Measurements from ENCODE around the gene TMED6.

TMED6 gene

GRCh38 chr16:69350536-69351133, 951 bp downstream of the TMED6 start:
- DNase-seq: no peak

DNA sequence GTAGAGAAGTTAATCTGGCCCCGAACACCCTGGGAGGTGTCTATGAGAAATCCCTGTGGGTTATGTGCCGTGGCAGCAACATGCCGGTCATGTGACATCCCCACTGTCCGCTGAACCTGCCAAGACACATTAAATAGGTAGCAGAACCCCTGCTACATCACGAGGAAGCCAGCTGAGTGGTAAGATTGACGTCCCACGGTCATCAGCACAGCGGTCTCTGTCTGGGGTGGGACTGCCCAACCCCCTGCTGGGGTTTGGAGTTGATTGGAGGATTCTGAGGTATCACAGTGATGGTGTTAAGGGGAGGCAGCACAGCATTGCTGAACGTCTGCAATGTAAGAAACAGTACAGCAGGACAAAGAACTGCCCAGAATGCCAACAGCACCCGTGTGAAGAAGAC, 2.0 kb downstream of the TMED6 start:
- no peak for DNase-seq

GRCh38 chr16:69348222-69348621, 3.4 kb downstream of the TMED6 start:
- no peak for DNase-seq

- DNase-seq: no peak
These were observed 4.9 kb downstream of the TMED6 start for GRCh38 chr16:69346683-69347082.

GRCh38 chr16:69345923-69346322, 5.7 kb downstream of the TMED6 start:
- no peak for DNase-seq

DNA sequence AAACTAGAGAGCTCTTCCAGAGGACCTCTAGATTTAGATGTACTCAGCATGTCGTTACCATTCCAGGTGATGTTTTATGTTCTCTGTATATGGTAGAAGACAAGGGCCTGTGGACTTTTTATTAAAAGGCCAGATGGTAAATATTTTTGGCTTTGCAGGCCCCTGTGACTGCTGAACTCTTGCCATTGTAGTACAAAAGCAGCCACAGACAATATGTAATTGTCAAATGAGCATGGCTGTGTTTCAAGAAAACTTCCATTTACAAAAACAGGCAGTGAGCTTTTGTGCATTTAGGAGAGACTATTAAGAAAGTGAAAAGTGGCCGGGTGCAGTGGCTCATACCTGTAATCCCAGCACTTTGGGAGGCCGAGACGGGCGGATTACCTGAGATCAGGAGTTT, 7.4 kb downstream of the TMED6 start:
- no peak for DNase-seq

GRCh38 chr16:69340095-69340644, 11.4 kb downstream of the TMED6 start:
- DNase-seq: no peak

DNA sequence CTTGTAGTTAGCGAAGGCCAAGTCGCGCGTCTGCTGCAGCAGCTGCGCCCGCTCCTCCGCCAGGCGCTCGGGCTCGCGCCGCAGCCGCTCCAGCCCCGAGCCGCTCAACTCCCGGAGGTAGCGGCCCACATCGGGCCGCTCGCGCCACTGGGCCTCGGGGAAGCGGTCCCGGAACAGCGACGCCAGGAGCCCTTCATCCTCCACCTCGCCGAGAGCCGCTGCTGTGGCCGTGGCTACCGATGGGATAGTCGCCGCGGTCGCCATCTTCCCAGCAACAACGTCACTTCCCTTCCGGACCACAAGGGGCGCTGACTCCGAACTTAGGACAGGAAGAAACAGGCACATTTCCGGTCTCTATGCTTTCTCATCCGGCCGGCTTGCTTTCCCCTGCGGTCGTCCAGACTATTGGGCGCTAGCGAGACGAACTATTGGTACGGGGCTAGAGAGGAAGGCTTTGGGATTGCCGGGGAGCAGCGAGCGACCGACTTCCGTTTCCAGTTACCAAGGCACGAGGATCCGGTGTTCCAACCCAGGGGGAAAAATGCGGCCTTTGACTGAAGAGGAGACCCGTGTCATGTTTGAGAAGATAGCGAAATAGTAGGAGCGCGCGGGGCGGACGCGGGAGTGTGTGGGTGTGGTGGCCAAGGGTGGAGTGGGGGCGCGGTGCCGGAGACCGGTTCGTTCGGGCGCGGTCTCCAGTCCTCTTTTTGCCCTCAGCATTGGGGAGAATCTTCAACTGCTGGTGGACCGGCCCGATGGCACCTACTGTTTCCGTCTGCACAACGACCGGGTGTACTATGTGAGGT, 12.1 kb downstream of the TMED6 start, which contains the start of the genes COG8 and NIP7:
TSS of gene COG8 (minus strand) at position 276 of the 806 bp plus-strand sequence. CDS start at position 264, 12 bp downstream.
TSS of gene NIP7 (plus strand) at position 484 of the 806 bp plus-strand sequence. CDS start at position 542, 58 bp downstream.
- peak; percentile 87 for DNase-seq

GRCh38 chr16:69338557-69339288, 12.9 kb downstream of the TMED6 start:
- DNase-seq: no peak

- DNase-seq: no peak
These were observed 16.9 kb downstream of the TMED6 start for GRCh38 chr16:69334696-69335095.

DNA sequence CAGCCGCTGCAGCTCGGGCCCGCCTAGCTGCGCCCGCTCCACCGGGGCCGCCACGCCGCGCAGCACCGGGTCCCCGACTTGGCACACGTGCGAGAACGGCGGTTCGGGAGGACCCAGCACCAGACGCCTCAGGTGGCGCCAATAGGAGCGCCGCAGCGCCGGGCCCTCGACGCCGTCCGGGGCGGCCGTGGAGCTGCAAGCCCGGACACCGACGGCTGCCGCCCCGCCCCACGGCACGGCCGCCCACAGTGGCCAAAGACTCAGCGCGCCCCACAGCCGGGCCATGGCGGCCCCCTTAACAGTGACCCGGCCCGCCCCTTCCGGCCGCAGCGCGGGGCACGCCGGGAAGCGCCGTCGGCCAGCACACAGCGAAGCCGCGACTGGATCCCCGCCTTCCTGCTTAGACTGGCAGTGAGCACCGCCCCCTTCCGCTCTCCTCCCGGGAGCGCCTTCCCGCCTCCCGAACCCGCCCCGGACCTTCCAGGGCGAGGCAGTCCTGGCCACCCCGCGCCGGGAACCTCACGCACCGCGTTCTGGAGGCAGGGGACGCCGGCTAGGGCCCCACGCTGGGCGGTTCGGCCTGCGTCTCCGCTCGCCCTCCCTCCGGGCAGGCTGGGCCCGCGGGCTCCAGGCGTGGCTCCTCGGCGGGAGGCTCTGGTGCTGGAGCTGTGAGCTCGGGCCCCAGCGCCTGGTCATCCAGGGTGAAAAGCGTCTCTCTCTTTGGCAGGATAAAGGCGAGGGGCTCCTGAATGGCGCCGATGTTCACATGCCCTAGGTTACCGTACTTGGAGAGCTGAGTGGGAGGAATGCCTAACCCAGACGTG, 21.1 kb downstream of the TMED6 start, which contains the start of gene PDF:
TSS of gene PDF (minus strand) at position 303 of the 824 bp plus-strand sequence. CDS start at position 285, 18 bp downstream.
- peak; percentile 43 for DNase-seq

GRCh38 chr16:69329369-69330285, 22.0 kb downstream of the TMED6 start:
- DNase-seq: no peak

GRCh38 chr16:69328854-69329316, 22.7 kb downstream of the TMED6 start:
- DNase-seq: no peak

DNA sequence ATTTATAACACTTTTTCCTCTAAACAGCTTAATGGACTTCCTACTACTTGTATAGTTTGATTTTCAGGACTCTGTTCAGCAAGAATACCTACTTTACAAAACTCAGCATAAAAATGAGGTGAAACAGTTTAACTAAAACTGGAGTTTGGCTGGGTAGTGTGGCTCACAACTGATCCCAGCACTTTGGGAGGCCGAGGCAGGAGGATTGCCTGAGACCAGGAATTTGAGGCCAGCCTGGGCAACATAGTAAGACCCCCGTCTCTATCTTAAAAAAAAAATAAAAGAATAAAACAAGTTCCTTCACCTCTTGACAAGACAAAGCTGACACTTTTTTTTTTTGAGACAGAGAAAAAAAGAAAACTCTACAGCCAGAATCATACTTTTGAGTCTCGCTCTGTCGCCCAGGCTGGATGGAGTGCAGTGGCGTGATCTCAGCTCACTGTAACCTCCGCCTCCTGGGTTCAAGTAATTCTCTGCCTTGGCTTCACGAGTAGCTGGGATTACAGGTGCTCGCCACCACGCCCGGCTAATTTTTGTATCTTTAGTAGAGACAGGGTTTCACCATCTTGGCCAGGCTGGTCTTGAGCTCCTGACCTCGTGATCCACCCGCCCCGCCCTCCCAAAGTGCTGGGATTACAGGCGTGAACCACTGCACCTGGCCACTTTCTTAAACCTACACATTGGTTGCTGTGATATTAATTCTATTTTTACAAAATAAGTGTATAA, 23.8 kb downstream of the TMED6 start:
- DNase-seq: no peak

GRCh38 chr16:69326172-69326873, 25.3 kb downstream of the TMED6 start:
- DNase-seq: no peak

DNA sequence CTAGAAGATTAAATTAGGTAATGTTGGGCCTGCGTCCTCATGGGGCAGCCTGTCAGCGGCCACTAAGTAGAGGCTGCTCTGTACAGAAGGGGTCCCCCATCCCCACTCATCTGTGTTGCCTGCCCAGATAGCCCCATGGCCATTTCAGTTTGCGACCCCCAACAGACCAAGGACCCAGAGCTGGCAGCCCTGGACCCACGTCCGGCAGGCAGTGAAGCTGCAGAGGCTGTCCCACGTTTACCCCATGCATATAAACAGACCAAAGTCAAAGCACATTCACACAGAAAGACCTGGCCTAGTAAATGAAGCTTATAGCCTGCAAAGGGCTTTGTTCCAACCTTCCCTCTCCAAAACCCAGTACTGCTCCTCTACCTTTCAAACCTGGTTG, 25.8 kb downstream of the TMED6 start:
- DNase-seq: no peak

DNA sequence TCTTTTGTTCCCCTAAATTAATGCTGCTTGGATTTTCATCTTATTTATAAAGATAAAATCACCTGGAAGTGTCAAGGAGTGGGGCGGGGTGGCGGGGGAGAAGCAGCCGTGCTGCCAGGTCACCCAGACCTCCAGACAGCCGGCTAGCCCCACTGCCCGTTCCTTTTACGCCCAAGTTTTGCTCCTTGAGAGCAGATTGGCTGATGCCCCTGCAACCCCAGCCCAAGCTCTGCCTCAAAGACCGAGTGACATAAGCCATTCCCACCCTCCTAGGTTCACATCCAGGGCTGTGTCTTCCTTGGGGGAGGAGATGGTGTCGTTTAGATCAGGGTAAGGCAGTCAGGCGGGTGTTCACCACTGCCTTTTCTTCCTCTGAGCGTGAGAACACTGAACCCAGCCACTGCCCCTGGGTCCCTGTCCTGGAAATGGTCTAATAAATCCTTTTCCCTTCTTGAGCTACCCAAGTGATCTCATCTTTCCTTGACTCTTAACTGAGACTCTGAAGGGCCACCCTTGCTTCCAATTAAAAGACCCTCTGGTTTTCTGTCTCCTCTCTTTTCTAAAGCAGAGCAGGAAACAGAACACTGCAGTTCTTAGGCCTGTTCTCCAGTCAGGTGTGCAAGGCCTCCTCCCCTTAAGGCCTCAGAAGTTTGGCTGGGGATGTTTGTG, 26.9 kb downstream of the TMED6 start:
- no peak for DNase-seq

GRCh38 chr16:69324013-69324531, 27.5 kb downstream of the TMED6 start:
- DNase-seq: no peak

DNA sequence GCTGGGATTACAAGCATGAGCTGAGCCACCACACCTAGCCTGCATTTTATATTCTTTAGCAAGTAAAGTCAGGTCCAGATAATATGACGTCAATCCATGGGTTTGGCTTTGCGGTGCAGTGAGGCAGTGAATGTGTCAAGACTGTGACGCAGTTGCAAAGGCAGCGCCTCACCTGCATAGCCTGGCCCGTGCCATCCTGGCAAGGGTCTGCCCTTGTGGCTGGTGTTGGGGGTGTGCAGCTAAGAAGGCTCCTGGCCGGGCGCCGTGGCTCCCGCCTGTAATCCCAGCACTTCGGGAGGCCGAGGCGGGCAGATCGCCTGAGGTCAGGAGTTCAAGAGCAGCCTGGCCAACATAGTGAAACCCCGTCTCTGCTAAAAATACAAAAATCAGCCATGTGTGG, 28.2 kb downstream of the TMED6 start:
- DNase-seq: no peak

All from DMS79 (cell line).